ENCODE results near the gene MAP3K10.

The MAP3K10 gene

GRCh38 chr19:40177286-40178070, 13.7 kb upstream of the MAP3K10 start:
- no peak for TF ChIP-seq ZFX (IDR thresholded peaks at IDR 0.05)
- no peak for TF ChIP-seq CTCF (conservative IDR thresholded peaks at IDR 0.05)
- H3K27ac ChIP-seq, result no peak overlapping the region

GRCh38 chr19:40178756-40179155, 12.5 kb upstream of the MAP3K10 start:
- no peak for TF ChIP-seq ZFX (IDR thresholded peaks at IDR 0.05)
- no peak for TF ChIP-seq CTCF (conservative IDR thresholded peaks at IDR 0.05)
- no peak overlapping the region for H3K27ac ChIP-seq

- TF ChIP-seq CTCF (conservative IDR thresholded peaks at IDR 0.05) (no peak), ZFX (IDR thresholded peaks at IDR 0.05) (no peak)
- no peak overlapping the region for H3K27ac ChIP-seq
These were observed 7.0 kb upstream of the MAP3K10 start for GRCh38 chr19:40184273-40184672.

GRCh38 chr19:40191836-40192646, 815 bp downstream of the MAP3K10 start:
- peak overlapping the region; percentile 68 for H3K27ac ChIP-seq
- TF ChIP-seq CTCF (conservative IDR thresholded peaks at IDR 0.05), result no peak
- no peak for TF ChIP-seq ZFX (IDR thresholded peaks at IDR 0.05)

GRCh38 chr19:40192758-40193586, 1.7 kb downstream of the MAP3K10 start:
- no peak for TF ChIP-seq CTCF (conservative IDR thresholded peaks at IDR 0.05)
- TF ChIP-seq ZFX (IDR thresholded peaks at IDR 0.05), result no peak

GRCh38 chr19:40193587-40193849, 2.3 kb downstream of the MAP3K10 start:
- no peak for TF ChIP-seq ZFX (IDR thresholded peaks at IDR 0.05)
- TF ChIP-seq CTCF (conservative IDR thresholded peaks at IDR 0.05), result no peak
- no peak overlapping the region for H3K27ac ChIP-seq

More at GRCh38 chr19:40192758-40193586, 1.7 kb downstream of the MAP3K10 start:
- H3K27ac ChIP-seq, result no peak overlapping the region
